GM21447 (cell line): ENCODE measurements around the gene CAT.

Experiments used
- ATAC-seq: cut with Tn5 transposase; IDR thresholded peaks from one replicate; pipeline ENCODE4 v1.9.1; 2021; ENCODE audit not compliant: unreplicated experiment

Gene CAT

DNA sequence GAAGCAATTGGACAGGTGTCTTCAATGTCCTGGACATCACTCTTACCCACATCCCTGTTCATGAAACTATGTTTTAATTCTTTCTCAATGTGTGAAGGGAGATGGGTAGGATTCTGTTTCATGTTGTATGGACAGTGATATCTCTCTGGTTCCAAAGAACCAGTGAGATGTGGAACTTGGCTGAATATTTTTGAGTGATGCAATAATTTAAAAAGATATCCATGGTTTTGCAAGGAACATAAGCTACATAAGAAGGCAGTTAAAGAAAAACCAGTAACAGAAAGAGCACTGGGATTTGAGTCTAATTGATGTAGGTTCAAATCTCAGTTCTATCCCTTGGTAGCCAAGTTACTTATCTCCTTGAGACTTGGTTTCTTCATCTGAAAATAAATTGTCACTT is 82.5 kb downstream of the CAT start:
- no peak for ATAC-seq
